ENCODE measurements around the gene KRTAP29-1.

The KRTAP29-1 gene

GRCh38 chr17:41326173-41327145 lies 23.8 kb upstream of the KRTAP29-1 start:
- no peak overlapping the region for H3K27ac ChIP-seq
- TF ChIP-seq CTCF (IDR thresholded peaks at IDR 0.05): no peak
- no peak for TF ChIP-seq ZFX (IDR thresholded peaks at IDR 0.05; ENCODE audit: borderline replicate concordance)

GRCh38 chr17:41325611-41326010 lies 23.0 kb upstream of the KRTAP29-1 start:
- H3K27ac ChIP-seq: no peak overlapping the region
- TF ChIP-seq CTCF (IDR thresholded peaks at IDR 0.05): no peak
- TF ChIP-seq ZFX (IDR thresholded peaks at IDR 0.05; ENCODE audit: borderline replicate concordance): no peak

- H3K27ac ChIP-seq: no peak overlapping the region
- no peak for TF ChIP-seq CTCF (IDR thresholded peaks at IDR 0.05)
Observed at GRCh38 chr17:41325126-41325525, 22.5 kb upstream of the KRTAP29-1 start.

GRCh38 chr17:41324180-41325075 lies 21.8 kb upstream of the KRTAP29-1 start:
- TF ChIP-seq ZFX (IDR thresholded peaks at IDR 0.05; ENCODE audit: borderline replicate concordance) (no peak), CTCF (IDR thresholded peaks at IDR 0.05) (peak; percentile 39)
- H3K27ac ChIP-seq: no peak overlapping the region

GRCh38 chr17:41322903-41323895 lies 20.5 kb upstream of the KRTAP29-1 start:
- TF ChIP-seq CTCF (IDR thresholded peaks at IDR 0.05) (no peak), ZFX (IDR thresholded peaks at IDR 0.05; ENCODE audit: borderline replicate concordance) (no peak)
- no peak overlapping the region for H3K27ac ChIP-seq

GRCh38 chr17:41322094-41322902 lies 19.6 kb upstream of the KRTAP29-1 start:
- H3K27ac ChIP-seq: no peak overlapping the region
- TF ChIP-seq ZFX (IDR thresholded peaks at IDR 0.05; ENCODE audit: borderline replicate concordance) (no peak), CTCF (IDR thresholded peaks at IDR 0.05) (peak; percentile 81)
